Esophagus squamous epithelium (tissue), 5 donors: ENCODE data around the gene YARS1. TPM values are rescaled to one million over a fixed set of nuclear protein-coding genes. Genes with fewer than 3 reads are reported as not detected.

Experiments used
- DNase-seq: peaks from one replicate; lab custom pipeline; 2025; lab: John Stamatoyannopoulos, UW
- H3K27ac ChIP-seq, 4 donors: fragments of 200-600 bp; sonication (generic); one replicate each; pipeline ENCODE4 v1.5.1; 2016 to 2019; ENCODE audit warnings: mild to moderate bottlenecking in 1 of 4
- H3K27me3 ChIP-seq, 4 donors: fragments of 200-600 bp; sonication (generic); 1 replicate in 3 of 4; 2 replicates in 1 of 4; pipeline versions ENCODE4 v1.5.1 to v1.6.0; 2017 to 2021; ENCODE audit warnings: antibody characterized with exemption in 1 of 4
- H3K36me3 ChIP-seq, 3 donors: fragments of 200-600 bp; sonication (generic); one replicate each; pipeline ENCODE4 v1.5.1; 2016 to 2019
- H3K4me1 ChIP-seq, 3 donors: fragments of 200-600 bp; sonication (generic); one replicate each; pipeline ENCODE4 v1.5.1; 2017 to 2019
- H3K4me3 ChIP-seq, 4 donors: fragments of 200-600 bp; sonication (generic); 1 replicate in 3 of 4; 2 replicates in 1 of 4; pipeline ENCODE4 v1.5.1; 2016 to 2019; ENCODE audit warnings: mild to moderate bottlenecking in 2 of 4, moderate library complexity in 1 of 4
- H3K9me3 ChIP-seq, 3 donors: fragments of 200-600 bp; sonication (generic); one replicate each; pipeline ENCODE4 v1.5.1; 2016 to 2019
- CTCF ChIP-seq, 6 experiments: fragments of 450-650 bp in 4 of 6; fragments of 200-600 bp in 2 of 6; sonication (generic) in 2 of 6; IDR thresholded peaks; one replicate each; pipeline ENCODE4 v1.5.1; 2016 to 2019; ENCODE audit warnings: antibody characterized with exemption in 6 of 6, mild to moderate bottlenecking in 4 of 6, moderate library complexity in 4 of 6
- POLR2A ChIP-seq, 4 donors: fragments of 450-650 bp; IDR thresholded peaks; one replicate each; pipeline ENCODE4 v1.6.1; 2017; ENCODE audit warnings: antibody characterized with exemption in 4 of 4, mild to moderate bottlenecking in 4 of 4, moderate library complexity in 3 of 4
- WGBS, 2 donors: methylation state at CpG; one replicate each; pipeline ENCODE4 v1.1.5; 2018; 5-methylcytosine and 5-hydroxymethylcytosine counted together
- intact Hi-C: fragments of 100-400 bp; cut with DNase I; formaldehyde crosslinking; loops from one replicate; pipeline ENCODE4 v1.15.0; 2022
- total RNA-seq, 4 donors: library from RNA; depleted of rRNA; stranded (reverse); fragments of >200 nt; gene quantifications; one replicate each; pipeline ENCODE4 v1.1.0, GENCODE V29; 2016
- donor health status: DM: yes; HTN: yes; CAD: no.

Gene YARS1
- total RNA-seq, 4 donors from 2014 or later, result 46.7 to 92.0 (median 62.3) TPM

- WGBS, 2 donors, result 90 to 91% methylated on average over 7 of the region's 7 CpGs
- peaks cover 0 to 13% (median 5%) of the 10 kb centered on the region in 3 donors for H3K4me1 ChIP-seq
- intact Hi-C loops, result no loop called here
- no peak overlapping the region for H3K27ac ChIP-seq
- H3K27me3 ChIP-seq, result no peaks in the 10 kb centered on the region
- H3K4me3 ChIP-seq, result no peak overlapping the region
- DNase-seq, result no peak
- no peaks in the 10 kb centered on the region for H3K9me3 ChIP-seq
- peaks cover 0 to 83% (median 11%) of the 10 kb centered on the region in 3 donors for H3K36me3 ChIP-seq
- no peak for TF ChIP-seq POLR2A (IDR thresholded peaks at IDR 0.05)
- TF ChIP-seq CTCF (IDR thresholded peaks at IDR 0.05), result no peak
Measured at GRCh38 chr1:32858791-32859190, 41.6 kb upstream of the YARS1 start.

GRCh38 chr1:32858136-32858535 is 41.0 kb upstream of the YARS1 start:
- peaks cover 0 to 13% (median 5%) of the 10 kb centered on the region in 3 donors for H3K4me1 ChIP-seq
- TF ChIP-seq CTCF (IDR thresholded peaks at IDR 0.05) (no peak), POLR2A (IDR thresholded peaks at IDR 0.05) (no peak)
- intact Hi-C loops, result no loop called here
- H3K27ac ChIP-seq, result no peak overlapping the region
- no peaks in the 10 kb centered on the region for H3K27me3 ChIP-seq
- DNase-seq, result no peak
- 87 to 93% methylated on average over 2 of the region's 2 CpGs for WGBS, 2 donors
- H3K4me3 ChIP-seq, result no peak overlapping the region
- no peaks in the 10 kb centered on the region for H3K9me3 ChIP-seq
- peaks cover 0 to 83% (median 11%) of the 10 kb centered on the region in 3 donors for H3K36me3 ChIP-seq

GRCh38 chr1:32855861-32856617 is 38.9 kb upstream of the YARS1 start:
- no peak overlapping the region for H3K4me3 ChIP-seq
- TF ChIP-seq CTCF (IDR thresholded peaks at IDR 0.05) (no peak), POLR2A (IDR thresholded peaks at IDR 0.05) (no peak)
- no peaks in the 10 kb centered on the region for H3K9me3 ChIP-seq
- H3K27ac ChIP-seq, result no peak overlapping the region
- 92 to 95% methylated on average over 13 of the region's 13 CpGs for WGBS, 2 donors
- H3K4me1 ChIP-seq, result no peaks in the 10 kb centered on the region
- peaks cover 0 to 88% (median 11%) of the 10 kb centered on the region in 3 donors for H3K36me3 ChIP-seq
- no peaks in the 10 kb centered on the region for H3K27me3 ChIP-seq
- DNase-seq, result no peak
- intact Hi-C loops, result no loop called here

GRCh38 chr1:32848354-32849063 is 31.4 kb upstream of the YARS1 start:
- WGBS, 2 donors, result 39 to 43% methylated on average over 2 of the region's 2 CpGs
- DNase-seq, result no peak

More at GRCh38 chr1:32848354-32849063, 31.4 kb upstream of the YARS1 start:
- Histone ChIP-seq H3K27ac (no peak overlapping the region), H3K27me3 (no peaks in the 10 kb centered on the region), H3K4me3 (no peak overlapping the region), H3K4me1 (no peaks in the 10 kb centered on the region), H3K36me3 (peaks cover 0 to 84% (median 6%) of the 10 kb centered on the region in 3 donors), H3K9me3 (no peaks in the 10 kb centered on the region)
- intact Hi-C loops, result no loop called here
- TF ChIP-seq POLR2A (IDR thresholded peaks at IDR 0.05) (no peak), CTCF (IDR thresholded peaks at IDR 0.05) (no peak)
